Measurements from ENCODE around the gene ALG9. TPM values are rescaled to one million over a fixed set of nuclear protein-coding genes. Genes with fewer than 3 reads are reported as not detected.
A peak's percentile ranks its signal among the peaks of the same experiment; 100 is the strongest.

ALG9 gene
- total and polyA plus RNA-seq, 3 experiments from 2014 or later, result 16.7 to 38.0 (median 37.4) TPM

GRCh38 chr11:111913997-111914396, 42.6 kb upstream of the ALG9 start:
- Histone ChIP-seq H3K4me1 (ENCODE audit: insufficient read depth, low read length) (no peaks in the 10 kb centered on the region), H3K4me3 (ENCODE audit: low read length) (no peak overlapping the region), H3K36me3 (ENCODE audit: insufficient read depth, low read length) (no peaks in the 10 kb centered on the region), H3K27me3 (ENCODE audit: insufficient read depth, low read length, poor library complexity, severe bottlenecking) (peaks cover 6% of the 10 kb centered on the region), H3K27ac (ENCODE audit: low read depth, low read length) (no peak overlapping the region), H3K9me3 (ENCODE audit: low read length) (no peaks in the 10 kb centered on the region)
- CTCF ChIA-PET, result interaction anchor here (1.0 kb wide), 1 partner anchor 18 kb away, joined by 3 read pairs; no protein-coding TSS in a partner anchor
- POLR2A ChIA-PET, result no interaction called here
- no peak overlapping the region for H3K4me3 Mint-ChIP-seq
- DNase-seq, result no peak
- H3K4me1 Mint-ChIP-seq, result no peaks in the 10 kb centered on the region
- H3K27me3 Mint-ChIP-seq, result peaks cover 36 to 70% of the 10 kb centered on the region in 2 donors
- H3K27ac Mint-ChIP-seq, result no peak overlapping the region
- peaks cover 0 to 2% (median 0%) of the 10 kb centered on the region in 3 donors for H3K36me3 Mint-ChIP-seq
- H3K9me3 Mint-ChIP-seq, result peaks cover 0 to 5% (median 0%) of the 10 kb centered on the region in 5 donors

- Histone ChIP-seq H3K4me1 (ENCODE audit: insufficient read depth, low read length) (no peaks in the 10 kb centered on the region), H3K4me3 (ENCODE audit: low read length) (no peak overlapping the region), H3K27me3 (ENCODE audit: insufficient read depth, low read length, poor library complexity, severe bottlenecking) (peaks cover 6% of the 10 kb centered on the region), H3K36me3 (ENCODE audit: insufficient read depth, low read length) (no peaks in the 10 kb centered on the region), H3K9me3 (ENCODE audit: low read length) (no peaks in the 10 kb centered on the region), H3K27ac (ENCODE audit: low read depth, low read length) (no peak overlapping the region)
- Mint-ChIP-seq H3K4me1 (no peaks in the 10 kb centered on the region), H3K9me3 (peaks cover 0 to 5% (median 0%) of the 10 kb centered on the region in 5 donors), H3K36me3 (peaks cover 0 to 2% (median 0%) of the 10 kb centered on the region in 3 donors), H3K27me3 (peaks cover 35 to 68% of the 10 kb centered on the region in 2 donors), H3K4me3 (no peak overlapping the region), H3K27ac (no peak overlapping the region)
- DNase-seq, result no peak
- ChIA-PET CTCF (interaction anchor here (1.0 kb wide), 1 partner anchor 19 kb away, joined by 3 read pairs; no protein-coding TSS in a partner anchor), POLR2A (no interaction called here)
These were observed 41.9 kb upstream of the ALG9 start for GRCh38 chr11:111913031-111913861.

GRCh38 chr11:111912535-111912934, 41.2 kb upstream of the ALG9 start, which contains the start of gene HSPB2:
HSPB2 (plus strand) TSS chr11:111912734; CDS start chr11:111912830, 96 bp downstream.
- Mint-ChIP-seq H3K27me3 (peaks cover 35 to 62% of the 10 kb centered on the region in 2 donors), H3K27ac (peak within 1 kb of the TSS in 1 of 8 donors; percentile 79), H3K4me1 (no peaks in the 10 kb centered on the region), H3K36me3 (peaks cover 0 to 2% (median 0%) of the 10 kb centered on the region in 3 donors), H3K9me3 (peaks cover 0 to 5% (median 0%) of the 10 kb centered on the region in 5 donors), H3K4me3 (no peak within 1 kb of the TSS)
- H3K27me3 ChIP-seq (ENCODE audit: insufficient read depth, low read length, poor library complexity, severe bottlenecking), result peaks cover 6% of the 10 kb centered on the region
- no peak within 1 kb of the TSS for H3K27ac ChIP-seq (ENCODE audit: low read depth, low read length)
- no peak for DNase-seq
- no peaks in the 10 kb centered on the region for H3K36me3 ChIP-seq (ENCODE audit: insufficient read depth, low read length)
- H3K9me3 ChIP-seq (ENCODE audit: low read length), result no peaks in the 10 kb centered on the region
- H3K4me3 ChIP-seq (ENCODE audit: low read length), result no peak within 1 kb of the TSS
- ChIA-PET CTCF (interaction anchor here (0.8 kb wide), 1 partner anchor 19 kb away, joined by 3 read pairs; no protein-coding TSS in a partner anchor), POLR2A (no interaction called here)
- H3K4me1 ChIP-seq (ENCODE audit: insufficient read depth, low read length), result no peaks in the 10 kb centered on the region

- Mint-ChIP-seq H3K36me3 (no peaks in the 10 kb centered on the region), H3K27me3 (peaks cover 34 to 56% of the 10 kb centered on the region in 2 donors), H3K27ac (peak within 1 kb of the TSS in 1 of 8 donors; percentile 79), H3K9me3 (peaks cover 0 to 4% (median 0%) of the 10 kb centered on the region in 5 donors), H3K4me3 (no peak within 1 kb of the TSS), H3K4me1 (no peaks in the 10 kb centered on the region)
- Histone ChIP-seq H3K36me3 (ENCODE audit: insufficient read depth, low read length) (no peaks in the 10 kb centered on the region), H3K27ac (ENCODE audit: low read depth, low read length) (no peak within 1 kb of the TSS), H3K27me3 (ENCODE audit: insufficient read depth, low read length, poor library complexity, severe bottlenecking) (peaks cover 6% of the 10 kb centered on the region), H3K4me3 (ENCODE audit: low read length) (no peak within 1 kb of the TSS), H3K4me1 (ENCODE audit: insufficient read depth, low read length) (no peaks in the 10 kb centered on the region), H3K9me3 (ENCODE audit: low read length) (no peaks in the 10 kb centered on the region)
- ChIA-PET POLR2A (interaction anchor here (0.6 kb wide), 1 partner anchor 219 kb away, joined by 3 read pairs; no protein-coding TSS in a partner anchor), CTCF (interaction anchor here (0.8 to 1.2 kb wide), 2 partner anchors 14 to 20 kb away, joined by 3 to 5 read pairs; no protein-coding TSS in a partner anchor)
- no peak for DNase-seq
These were observed 40.4 kb upstream of the ALG9 start, which contains the start of gene CRYAB for GRCh38 chr11:111911563-111912401. CRYAB (minus strand) TSS chr11:111911770; CDS start chr11:111911724, 46 bp downstream.

GRCh38 chr11:111910676-111911562, 39.5 kb upstream of the ALG9 start:
- Mint-ChIP-seq H3K9me3 (no peaks in the 10 kb centered on the region), H3K36me3 (no peaks in the 10 kb centered on the region), H3K27ac (no peak overlapping the region), H3K4me3 (no peak overlapping the region), H3K27me3 (peaks cover 26 to 49% of the 10 kb centered on the region in 2 donors), H3K4me1 (no peaks in the 10 kb centered on the region)
- POLR2A ChIA-PET, result no interaction called here
- Histone ChIP-seq H3K27me3 (ENCODE audit: insufficient read depth, low read length, poor library complexity, severe bottlenecking) (peaks cover 6% of the 10 kb centered on the region), H3K4me3 (ENCODE audit: low read length) (no peak overlapping the region), H3K27ac (ENCODE audit: low read depth, low read length) (peak overlapping the region; percentile 4), H3K9me3 (ENCODE audit: low read length) (no peaks in the 10 kb centered on the region), H3K36me3 (ENCODE audit: insufficient read depth, low read length) (no peaks in the 10 kb centered on the region), H3K4me1 (ENCODE audit: insufficient read depth, low read length) (no peaks in the 10 kb centered on the region)
- CTCF ChIA-PET, result interaction anchor here (1.2 kb wide), 1 partner anchor 13 kb away, joined by 5 read pairs; no protein-coding TSS in a partner anchor
- DNase-seq, result no peak

- no peak overlapping the region for H3K4me3 Mint-ChIP-seq
- H3K27ac Mint-ChIP-seq, result no peak overlapping the region
- H3K4me3 ChIP-seq (ENCODE audit: low read length), result no peak overlapping the region
- H3K4me1 ChIP-seq (ENCODE audit: insufficient read depth, low read length), result no peaks in the 10 kb centered on the region
- no peak overlapping the region for H3K27ac ChIP-seq (ENCODE audit: low read depth, low read length)
- peaks cover 27 to 42% of the 10 kb centered on the region in 2 donors for H3K27me3 Mint-ChIP-seq
- no peak for DNase-seq
- H3K36me3 Mint-ChIP-seq, result peaks cover 0 to 6% (median 3%) of the 10 kb centered on the region in 3 donors
- peaks cover 6% of the 10 kb centered on the region for H3K27me3 ChIP-seq (ENCODE audit: insufficient read depth, low read length, poor library complexity, severe bottlenecking)
- ChIA-PET CTCF (no interaction called here), POLR2A (no interaction called here)
- H3K9me3 Mint-ChIP-seq, result peaks cover 0 to 5% (median 0%) of the 10 kb centered on the region in 5 donors
- no peaks in the 10 kb centered on the region for H3K4me1 Mint-ChIP-seq
- no peaks in the 10 kb centered on the region for H3K36me3 ChIP-seq (ENCODE audit: insufficient read depth, low read length)
- H3K9me3 ChIP-seq (ENCODE audit: low read length), result no peaks in the 10 kb centered on the region
These were observed 38.0 kb upstream of the ALG9 start for GRCh38 chr11:111909378-111909777.

GRCh38 chr11:111908639-111909305, 37.4 kb upstream of the ALG9 start:
- H3K4me3 ChIP-seq (ENCODE audit: low read length), result no peak overlapping the region
- H3K27ac ChIP-seq (ENCODE audit: low read depth, low read length), result no peak overlapping the region
- no peaks in the 10 kb centered on the region for H3K4me1 ChIP-seq (ENCODE audit: insufficient read depth, low read length)
- ChIA-PET CTCF (interaction anchor here (1.3 kb wide), 1 partner anchor 20 kb away, joined by 3 read pairs; no protein-coding TSS in a partner anchor), POLR2A (no interaction called here)
- Mint-ChIP-seq H3K4me3 (peak overlapping the region in 1 of 7 donors; percentile 16), H3K27ac (no peak overlapping the region), H3K27me3 (peaks cover 23 to 36% of the 10 kb centered on the region in 2 donors), H3K4me1 (no peaks in the 10 kb centered on the region), H3K36me3 (peaks cover 0 to 6% (median 3%) of the 10 kb centered on the region in 3 donors), H3K9me3 (peaks cover 0 to 5% (median 0%) of the 10 kb centered on the region in 5 donors)
- H3K36me3 ChIP-seq (ENCODE audit: insufficient read depth, low read length), result no peaks in the 10 kb centered on the region
- H3K9me3 ChIP-seq (ENCODE audit: low read length), result no peaks in the 10 kb centered on the region
- no peak for DNase-seq
- H3K27me3 ChIP-seq (ENCODE audit: insufficient read depth, low read length, poor library complexity, severe bottlenecking), result peaks cover 6% of the 10 kb centered on the region
